ENCODE results near the gene PDHX.
"Not testable (repeated sequence)": the region's sequence is repeated elsewhere in the genome, so short reads cannot be mapped to it uniquely, and the experiment has no call there.

PDHX gene

GRCh38 chr11:34910817-34911216 is 5.6 kb upstream of the PDHX start:
- peaks cover 29% of the 10 kb centered on the region for H3K36me3 ChIP-seq (ENCODE audit: control insufficient read depth, insufficient read depth, low read length)
- peaks cover 8% of the 10 kb centered on the region for H3K4me1 ChIP-seq (ENCODE audit: control insufficient read depth, insufficient read depth, low read length, poor library complexity, severe bottlenecking)
- no peaks in the 10 kb centered on the region for H3K9me3 ChIP-seq (ENCODE audit: control insufficient read depth, low read length)
- 100% methylated on average over 1 of the region's 1 CpG for WGBS, 2 experiments (ENCODE audit: insufficient coverage in 2 of 2)
- H3K4me3 ChIP-seq (ENCODE audit: extremely low read depth, insufficient read depth, low read length, poor library complexity, severe bottlenecking): no peak overlapping the region
- no peak overlapping the region for H3K27ac ChIP-seq (ENCODE audit: low read depth, low read length, severe bottlenecking)

- no peak overlapping the region for H3K27ac ChIP-seq (ENCODE audit: low read depth, low read length, severe bottlenecking)
- H3K9me3 ChIP-seq (ENCODE audit: control insufficient read depth, low read length): no peaks in the 10 kb centered on the region
- H3K4me3 ChIP-seq (ENCODE audit: extremely low read depth, insufficient read depth, low read length, poor library complexity, severe bottlenecking): no peak overlapping the region
- peaks cover 29% of the 10 kb centered on the region for H3K36me3 ChIP-seq (ENCODE audit: control insufficient read depth, insufficient read depth, low read length)
- H3K4me1 ChIP-seq (ENCODE audit: control insufficient read depth, insufficient read depth, low read length, poor library complexity, severe bottlenecking): peaks cover 8% of the 10 kb centered on the region
- WGBS, 2 experiments (ENCODE audit: insufficient coverage in 2 of 2): 89 to 92% methylated on average over 2 of the region's 2 CpGs
Observed at GRCh38 chr11:34911676-34912075, 4.7 kb upstream of the PDHX start.

GRCh38 chr11:34913556-34913955 is 2.9 kb upstream of the PDHX start:
- H3K36me3 ChIP-seq (ENCODE audit: control insufficient read depth, insufficient read depth, low read length): peaks cover 26% of the 10 kb centered on the region
- 97 to 100% methylated on average over 9 to 10 of the region's 10 CpGs for WGBS, 2 experiments (ENCODE audit: insufficient coverage in 2 of 2)
- not testable (repeated sequence) for H3K9me3 ChIP-seq (ENCODE audit: control insufficient read depth, low read length); H3K27ac ChIP-seq (ENCODE audit: low read depth, low read length, severe bottlenecking); H3K4me1 ChIP-seq (ENCODE audit: control insufficient read depth, insufficient read depth, low read length, poor library complexity, severe bottlenecking); H3K4me3 ChIP-seq (ENCODE audit: extremely low read depth, insufficient read depth, low read length, poor library complexity, severe bottlenecking)

GRCh38 chr11:34915136-34916014 is 1.0 kb upstream of the PDHX start:
- Histone ChIP-seq H3K36me3 (ENCODE audit: control insufficient read depth, insufficient read depth, low read length) (peaks cover 25% of the 10 kb centered on the region), H3K4me1 (ENCODE audit: control insufficient read depth, insufficient read depth, low read length, poor library complexity, severe bottlenecking) (peaks cover 6% of the 10 kb centered on the region), H3K4me3 (ENCODE audit: extremely low read depth, insufficient read depth, low read length, poor library complexity, severe bottlenecking) (peak overlapping the region; percentile 92), H3K27ac (ENCODE audit: low read depth, low read length, severe bottlenecking) (peak overlapping the region; percentile 87), H3K9me3 (ENCODE audit: control insufficient read depth, low read length) (no peaks in the 10 kb centered on the region)
- 0 to 7% methylated on average over 20 to 26 of the region's 34 CpGs for WGBS, 2 experiments (ENCODE audit: insufficient coverage in 2 of 2)

- H3K4me1 ChIP-seq (ENCODE audit: control insufficient read depth, insufficient read depth, low read length, poor library complexity, severe bottlenecking): peaks cover 6% of the 10 kb centered on the region
- H3K27ac ChIP-seq (ENCODE audit: low read depth, low read length, severe bottlenecking): peak overlapping the region; percentile 95
- no peaks in the 10 kb centered on the region for H3K9me3 ChIP-seq (ENCODE audit: control insufficient read depth, low read length)
- peaks cover 30% of the 10 kb centered on the region for H3K36me3 ChIP-seq (ENCODE audit: control insufficient read depth, insufficient read depth, low read length)
- H3K4me3 ChIP-seq (ENCODE audit: extremely low read depth, insufficient read depth, low read length, poor library complexity, severe bottlenecking): peak overlapping the region; percentile 92
- 10 to 15% methylated on average over 10 to 16 of the region's 23 CpGs for WGBS, 2 experiments (ENCODE audit: insufficient coverage in 2 of 2)
Observed at GRCh38 chr11:34916843-34917770, 689 bp downstream of the PDHX start.

- WGBS, 2 experiments (ENCODE audit: insufficient coverage in 2 of 2): 95 to 100% methylated on average over 4 of the region's 4 CpGs
- H3K36me3 ChIP-seq (ENCODE audit: control insufficient read depth, insufficient read depth, low read length): peaks cover 9% of the 10 kb centered on the region
- H3K9me3 ChIP-seq (ENCODE audit: control insufficient read depth, low read length): no peaks in the 10 kb centered on the region
- H3K4me1 ChIP-seq (ENCODE audit: control insufficient read depth, insufficient read depth, low read length, poor library complexity, severe bottlenecking): peaks cover 6% of the 10 kb centered on the region
- no peak overlapping the region for H3K4me3 ChIP-seq (ENCODE audit: extremely low read depth, insufficient read depth, low read length, poor library complexity, severe bottlenecking)
- H3K27ac ChIP-seq (ENCODE audit: low read depth, low read length, severe bottlenecking): no peak overlapping the region
Observed at GRCh38 chr11:34921156-34921555, 4.7 kb downstream of the PDHX start.

GRCh38 chr11:34924714-34925113 is 8.3 kb downstream of the PDHX start:
- no peak overlapping the region for H3K4me3 ChIP-seq (ENCODE audit: extremely low read depth, insufficient read depth, low read length, poor library complexity, severe bottlenecking)
- H3K9me3 ChIP-seq (ENCODE audit: control insufficient read depth, low read length): no peaks in the 10 kb centered on the region
- H3K36me3 ChIP-seq (ENCODE audit: control insufficient read depth, insufficient read depth, low read length): peaks cover 8% of the 10 kb centered on the region
- no peak overlapping the region for H3K27ac ChIP-seq (ENCODE audit: low read depth, low read length, severe bottlenecking)
- WGBS, 2 experiments (ENCODE audit: insufficient coverage in 2 of 2): no CpG with 5 or more reads among the region's 3 CpGs
- H3K4me1 ChIP-seq (ENCODE audit: control insufficient read depth, insufficient read depth, low read length, poor library complexity, severe bottlenecking): peaks cover 15% of the 10 kb centered on the region

GRCh38 chr11:34926101-34926830 is 9.8 kb downstream of the PDHX start:
- peaks cover 21% of the 10 kb centered on the region for H3K4me1 ChIP-seq (ENCODE audit: control insufficient read depth, insufficient read depth, low read length, poor library complexity, severe bottlenecking)
- peaks cover 3% of the 10 kb centered on the region for H3K36me3 ChIP-seq (ENCODE audit: control insufficient read depth, insufficient read depth, low read length)
- no peak overlapping the region for H3K27ac ChIP-seq (ENCODE audit: low read depth, low read length, severe bottlenecking)
- no peak overlapping the region for H3K4me3 ChIP-seq (ENCODE audit: extremely low read depth, insufficient read depth, low read length, poor library complexity, severe bottlenecking)
- WGBS, 2 experiments (ENCODE audit: insufficient coverage in 2 of 2): no CpG with 5 or more reads among the region's 2 CpGs
- H3K9me3 ChIP-seq (ENCODE audit: control insufficient read depth, low read length): no peaks in the 10 kb centered on the region

- H3K4me3 ChIP-seq (ENCODE audit: extremely low read depth, insufficient read depth, low read length, poor library complexity, severe bottlenecking): no peak overlapping the region
- H3K4me1 ChIP-seq (ENCODE audit: control insufficient read depth, insufficient read depth, low read length, poor library complexity, severe bottlenecking): peaks cover 21% of the 10 kb centered on the region
- no peak overlapping the region for H3K27ac ChIP-seq (ENCODE audit: low read depth, low read length, severe bottlenecking)
- H3K9me3 ChIP-seq (ENCODE audit: control insufficient read depth, low read length): no peaks in the 10 kb centered on the region
- no peaks in the 10 kb centered on the region for H3K36me3 ChIP-seq (ENCODE audit: control insufficient read depth, insufficient read depth, low read length)
Observed at GRCh38 chr11:34926831-34927132, 10.4 kb downstream of the PDHX start.

GRCh38 chr11:34928268-34928959 is 12.0 kb downstream of the PDHX start:
- WGBS, 2 experiments (ENCODE audit: insufficient coverage in 2 of 2): 67% methylated on average over 1 of the region's 3 CpGs; no CpG with 5 or more reads in 1 of the 2 experiments
- peaks cover 12% of the 10 kb centered on the region for H3K36me3 ChIP-seq (ENCODE audit: control insufficient read depth, insufficient read depth, low read length)
- H3K4me3 ChIP-seq (ENCODE audit: extremely low read depth, insufficient read depth, low read length, poor library complexity, severe bottlenecking): no peak overlapping the region
- H3K9me3 ChIP-seq (ENCODE audit: control insufficient read depth, low read length): no peaks in the 10 kb centered on the region
- peaks cover 21% of the 10 kb centered on the region for H3K4me1 ChIP-seq (ENCODE audit: control insufficient read depth, insufficient read depth, low read length, poor library complexity, severe bottlenecking)
- no peak overlapping the region for H3K27ac ChIP-seq (ENCODE audit: low read depth, low read length, severe bottlenecking)
